H54 (cell line): ENCODE measurements around the gene SUCLA2.
A peak's percentile ranks its signal among the peaks of the same experiment; 100 is the strongest.

ENCODE experiments used
- DNase-seq: peaks from one replicate; pipeline ENCODE4 v3.0.0; 2011; ENCODE audit warnings: low spot score, mixed read lengths; ENCODE audit not compliant: insufficient read length
- FAIRE-seq: peaks from 3 replicates; lab custom pipeline; 2011; peaks lifted over from hg19 to GRCh38; lab: Jason Lieb, UNC
- POLR2A ChIP-seq: IDR thresholded peaks from 2 replicates; pipeline ENCODE4 v1.6.1; 2011; ENCODE audit warnings: low read depth, mild to moderate bottlenecking, low read length

The SUCLA2 gene

DNA sequence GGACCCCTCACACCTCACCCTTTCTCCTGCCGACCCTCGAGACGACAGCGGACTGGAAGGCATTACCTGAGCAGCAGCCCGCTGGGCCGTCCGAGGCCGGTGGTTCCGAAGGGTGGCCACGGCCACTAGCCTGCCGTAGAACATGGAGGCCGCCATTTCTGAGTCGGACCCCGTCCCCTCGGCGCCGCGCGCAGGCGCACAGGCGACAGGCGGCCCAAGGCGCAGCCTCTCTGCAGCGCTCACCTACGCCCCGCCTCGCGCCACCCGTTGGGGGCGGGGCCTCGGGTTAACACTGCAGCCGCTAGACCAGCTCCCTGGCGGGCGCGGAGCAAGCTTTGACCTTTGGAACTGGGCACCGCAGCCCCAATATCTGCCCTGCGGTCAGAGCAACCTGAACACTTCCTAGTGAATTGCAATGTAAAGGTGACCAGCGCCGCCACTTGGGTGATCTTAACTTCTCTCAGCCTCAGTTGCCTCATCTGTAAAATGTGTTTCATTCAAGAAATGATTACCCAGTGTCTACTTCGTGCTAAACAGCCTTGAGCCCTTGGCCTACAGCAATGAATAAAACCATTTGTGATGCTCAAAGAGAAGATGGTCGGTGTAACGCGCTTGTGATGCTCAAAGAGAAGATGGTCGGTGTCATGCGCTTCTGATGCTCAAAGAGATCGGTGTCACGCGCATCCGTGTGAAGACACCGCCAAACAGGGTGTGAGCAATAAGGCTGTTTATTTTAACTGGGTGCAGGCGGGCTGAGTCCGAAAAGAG lies at the start of gene SUCLA2:
SUCLA2 (minus strand) TSS at position 160 of the 768 bp plus-strand sequence; CDS start at position 156, 4 bp downstream.
- FAIRE-seq (peak; percentile 38), DNase-seq (peak; percentile 83)
- peak; percentile 76 for TF ChIP-seq POLR2A

DNA sequence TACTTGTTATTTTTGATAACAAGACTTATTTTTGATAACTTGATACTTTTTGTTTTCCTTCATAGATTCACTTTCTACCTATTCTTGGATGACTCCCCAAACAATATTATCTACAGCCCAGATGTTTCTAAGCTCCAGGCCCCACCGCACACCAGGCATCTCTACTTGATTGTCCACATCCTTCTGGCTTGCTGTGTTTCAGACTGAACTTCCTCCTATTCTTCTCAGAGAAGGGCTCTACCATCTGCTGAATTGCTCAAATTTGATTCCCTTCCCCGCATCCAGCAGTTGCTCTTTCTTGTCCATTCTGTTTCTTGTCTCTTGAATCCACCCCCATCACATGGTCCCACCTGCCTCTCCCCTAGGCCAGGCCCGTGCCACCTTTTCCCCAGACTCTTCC lies 49.5 kb upstream of the SUCLA2 start:
- no peak for TF ChIP-seq POLR2A
- no peak for DNase-seq
- FAIRE-seq: no peak

DNA sequence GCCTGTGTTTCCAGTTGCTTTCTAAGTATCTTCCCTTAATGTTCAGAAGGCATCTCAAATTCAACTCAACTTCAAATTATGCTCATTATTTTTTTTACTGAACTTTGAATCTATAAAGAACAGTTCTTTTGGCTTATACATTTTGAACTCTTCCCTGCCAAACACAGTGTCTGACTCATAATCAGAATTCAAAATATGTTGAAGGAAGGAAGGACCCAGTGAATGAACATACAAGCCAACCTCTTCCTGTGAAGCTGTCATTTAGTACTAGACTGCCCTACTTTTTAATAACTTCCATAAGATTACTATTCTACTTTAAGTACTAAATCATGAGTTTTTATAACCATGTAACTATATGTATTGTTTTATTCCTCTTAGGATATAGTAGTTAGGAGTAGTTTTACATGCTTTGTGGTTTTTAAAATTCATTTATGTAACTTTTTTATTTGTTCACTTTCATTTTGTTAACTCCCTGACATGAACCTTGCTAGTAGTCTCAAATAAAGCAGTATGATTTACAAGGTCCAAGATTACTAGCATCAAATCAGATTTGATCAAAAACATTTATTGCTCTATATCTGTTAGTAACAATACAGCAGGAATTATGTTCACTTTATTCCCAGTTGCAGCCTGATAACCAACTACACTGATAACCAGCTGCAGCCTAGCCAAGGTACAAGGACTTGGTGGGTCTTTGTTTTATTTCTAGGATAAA lies 42.9 kb upstream of the SUCLA2 start:
- no peak for DNase-seq
- TF ChIP-seq POLR2A: no peak
- no peak for FAIRE-seq

- DNase-seq (no peak), FAIRE-seq (no peak)
- no peak for TF ChIP-seq POLR2A
These were observed 41.8 kb upstream of the SUCLA2 start for GRCh38 chr13:48042894-48043293.

- TF ChIP-seq POLR2A: no peak
- FAIRE-seq (no peak), DNase-seq (no peak)
These were observed 39.8 kb upstream of the SUCLA2 start for GRCh38 chr13:48040896-48041295.

DNA sequence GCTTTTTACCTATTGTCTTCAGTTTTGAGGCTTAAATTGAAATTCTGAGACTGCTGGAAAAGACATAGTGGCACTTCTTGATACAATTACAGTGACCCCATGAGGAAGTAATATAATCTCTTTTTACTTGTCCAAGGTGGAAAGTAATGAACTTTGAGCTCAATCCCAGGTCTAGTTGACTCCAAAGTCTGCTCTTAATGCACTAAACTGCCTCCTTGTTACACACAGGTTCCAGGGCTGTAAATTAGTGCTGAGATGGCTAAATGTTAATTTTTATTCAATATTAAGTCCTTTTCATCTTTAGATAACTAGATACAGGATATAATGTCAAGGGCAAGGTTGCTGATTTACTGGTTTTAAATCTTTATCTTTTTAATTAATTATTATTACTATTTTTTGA lies 39.0 kb upstream of the SUCLA2 start:
- FAIRE-seq (no peak), DNase-seq (no peak)
- TF ChIP-seq POLR2A: no peak

- DNase-seq (no peak), FAIRE-seq (no peak)
These were observed 37.7 kb upstream of the SUCLA2 start for GRCh38 chr13:48038761-48039160.

DNA sequence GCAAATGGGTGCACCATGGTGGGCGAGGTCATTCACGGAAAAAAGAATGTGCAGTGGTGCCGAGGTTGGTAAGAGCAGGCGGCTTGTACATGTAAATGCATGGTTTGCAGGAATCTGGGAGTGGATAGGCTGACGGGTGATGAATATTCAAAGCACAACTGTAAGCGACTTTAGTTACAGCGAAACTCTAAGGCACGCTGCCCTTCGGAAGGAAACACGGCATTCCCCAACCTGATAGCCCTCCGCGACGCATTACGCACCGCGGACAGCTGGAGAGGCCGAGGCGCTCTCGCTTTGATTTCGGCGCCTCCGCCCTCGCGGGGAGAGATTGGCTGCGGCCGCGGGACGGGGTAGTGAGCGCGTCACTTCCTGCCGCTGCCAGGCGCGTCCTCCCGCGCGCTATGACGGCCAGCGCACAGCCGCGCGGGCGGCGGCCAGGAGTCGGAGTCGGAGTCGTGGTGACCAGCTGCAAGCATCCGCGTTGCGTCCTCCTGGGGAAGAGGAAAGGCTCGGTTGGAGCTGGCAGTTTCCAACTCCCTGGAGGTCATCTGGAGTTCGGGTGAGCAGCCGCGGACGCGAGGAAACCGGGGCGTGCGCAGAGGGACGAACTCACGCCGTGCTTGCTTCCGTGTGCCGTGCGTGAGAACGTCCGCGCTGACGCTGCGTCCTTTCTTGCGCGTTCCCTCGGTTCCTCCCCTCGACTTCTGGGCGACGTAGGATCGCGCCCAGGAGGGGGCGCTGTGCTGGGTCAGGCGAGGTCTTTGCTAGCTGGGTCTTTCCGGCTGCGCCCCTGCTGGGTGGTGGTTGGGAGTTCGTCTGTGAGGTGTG lies 36.5 kb upstream of the SUCLA2 start, which contains the start of gene NUDT15:
NUDT15 (plus strand) TSS at position 381 of the 828 bp plus-strand sequence; CDS start at position 402, 21 bp downstream.
- FAIRE-seq: peak; percentile 91
- TF ChIP-seq POLR2A: peak; percentile 77
- peak; percentile 75 for DNase-seq

More at GRCh38 chr13:48038761-48039160, 37.7 kb upstream of the SUCLA2 start:
- TF ChIP-seq POLR2A: no peak

- no peak for TF ChIP-seq POLR2A
- FAIRE-seq: no peak
These were observed 28.8 kb upstream of the SUCLA2 start for GRCh38 chr13:48029859-48030258.

DNA sequence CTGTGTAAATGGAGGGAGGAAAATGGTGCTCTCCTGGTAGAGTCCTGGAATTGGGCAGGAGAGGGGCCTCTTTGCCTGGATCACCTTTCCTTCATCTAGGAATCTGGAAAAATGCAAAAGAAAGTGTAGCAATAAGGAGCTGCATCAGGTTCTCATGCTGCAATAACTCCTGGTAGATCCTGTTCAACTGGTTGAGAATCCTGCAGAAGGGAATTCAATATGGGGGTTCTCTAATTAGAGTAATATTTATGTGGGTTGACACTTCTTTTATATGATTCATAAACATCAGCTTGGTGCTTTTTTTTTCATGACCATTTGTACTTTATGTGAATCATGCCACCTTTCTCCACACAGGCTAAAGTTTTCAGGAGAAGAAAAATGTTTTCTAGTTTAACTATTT lies 27.0 kb upstream of the SUCLA2 start:
- DNase-seq (no peak), FAIRE-seq (no peak)
- TF ChIP-seq POLR2A: no peak

More at GRCh38 chr13:48029859-48030258, 28.8 kb upstream of the SUCLA2 start:
- DNase-seq: no peak

DNA sequence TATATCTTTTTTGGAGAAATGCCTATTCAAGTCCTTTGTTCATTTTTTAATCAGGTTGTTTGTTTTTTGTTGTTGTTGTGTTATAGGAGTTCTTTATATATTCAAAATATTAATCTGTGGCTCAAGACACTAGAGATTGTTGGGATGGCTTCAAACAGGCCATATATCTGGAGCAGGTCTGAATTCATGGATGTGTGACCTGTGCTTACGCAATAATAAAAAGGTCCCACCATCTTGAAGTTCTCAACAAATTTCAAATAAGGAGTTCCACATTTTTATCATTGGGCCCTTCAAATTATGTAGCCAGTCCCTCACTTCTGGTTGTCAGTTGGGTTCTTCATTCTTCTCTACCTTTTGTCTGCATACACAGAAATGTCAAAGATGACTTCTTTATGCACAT lies 18.7 kb upstream of the SUCLA2 start:
- FAIRE-seq (no peak), DNase-seq (no peak)
- no peak for TF ChIP-seq POLR2A

- TF ChIP-seq POLR2A: no peak
- FAIRE-seq: no peak
These were observed 17.6 kb upstream of the SUCLA2 start for GRCh38 chr13:48018637-48019036.

DNA sequence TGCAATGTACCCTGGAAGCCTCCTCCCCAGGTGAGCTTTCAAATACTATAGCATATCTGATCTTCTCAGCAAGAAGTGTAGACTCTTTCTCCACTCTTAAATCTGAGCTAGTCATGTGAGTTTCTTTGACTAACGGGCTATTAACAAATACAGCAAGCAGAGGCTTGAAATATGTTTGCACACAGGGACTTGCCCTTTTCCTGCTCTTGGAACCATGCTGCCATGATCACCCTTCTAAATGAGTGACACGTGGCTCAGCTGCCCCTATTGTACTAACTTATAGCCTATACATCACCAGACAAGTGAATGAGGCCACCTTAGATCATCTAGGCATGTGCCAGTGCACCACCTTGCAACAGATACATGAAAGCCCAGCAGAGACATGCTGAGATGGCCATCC lies 13.3 kb upstream of the SUCLA2 start:
- TF ChIP-seq POLR2A: no peak
- no peak for FAIRE-seq

More at GRCh38 chr13:48018637-48019036, 17.6 kb upstream of the SUCLA2 start:
- DNase-seq: no peak

More for the DNA sequence above, 13.3 kb upstream of the SUCLA2 start:
- no peak for DNase-seq
